Measurements from ENCODE around the gene SLC9B1. TPM values are rescaled to one million over a fixed set of nuclear protein-coding genes. Genes with fewer than 3 reads are reported as not detected.
"Not testable (repeated sequence)": the region's sequence is repeated elsewhere in the genome, so short reads cannot be mapped to it uniquely, and the experiment has no call there.

Gene SLC9B1
- total and polyA plus RNA-seq, 2 of the 8 experiments (the other 6 are each of a cell fraction or from before 2014, with no cell fraction given), result 0.08 to 0.19 TPM

DNA sequence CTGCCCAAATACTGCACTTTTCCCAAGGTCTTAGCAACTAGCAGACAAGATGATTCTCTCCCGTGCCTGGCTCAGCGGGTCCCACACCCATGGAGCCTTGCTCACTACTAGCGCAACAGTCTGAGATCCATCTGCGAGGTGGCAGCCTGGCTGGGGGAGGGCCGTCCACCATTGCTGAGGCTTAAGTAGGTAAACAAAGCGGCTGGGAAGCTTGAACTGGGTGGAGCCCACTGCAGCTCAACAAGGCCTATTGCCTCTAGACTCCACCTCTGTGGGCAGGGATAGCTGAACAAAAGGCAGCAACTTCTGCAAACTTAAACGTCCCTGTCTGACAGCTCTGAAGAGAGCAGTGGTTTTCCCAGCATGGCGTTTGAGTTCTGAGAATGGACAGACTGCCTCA, 99.8 kb downstream of the SLC9B1 start:
- H4K91ac ChIP-seq (replicated peaks; ENCODE audit: insufficient read length, low read length); H3K9ac ChIP-seq (replicated peaks in 1 of 4; ENCODE audit: extremely low read depth in 1 of 4, low read depth in 3 of 4, low read length in 3 of 4); H3K18ac ChIP-seq (ENCODE audit: extremely low read depth, low read length); H2BK120ac ChIP-seq (replicated peaks; ENCODE audit: low read depth, low read length); H4K5ac ChIP-seq (ENCODE audit: insufficient read length, low read depth, low read length); H2AFZ ChIP-seq (ENCODE audit: low read length); H3K79me1 ChIP-seq (ENCODE audit: low read depth, low read length); H3K4me1 ChIP-seq (replicated peaks in 1 of 4; ENCODE audit: control insufficient read depth in 3 of 4, insufficient read depth in 4 of 4, low read length in 3 of 4); H2BK12ac ChIP-seq (ENCODE audit: low read depth, low read length); H4K20me1 ChIP-seq (replicated peaks in 1 of 2; ENCODE audit: control insufficient read depth in 1 of 2, insufficient read depth in 2 of 2, low read length in 2 of 2); H3K4ac ChIP-seq (replicated peaks; ENCODE audit: insufficient read length, low read depth, low read length); H3K56ac ChIP-seq (replicated peaks; ENCODE audit: insufficient read length, low read depth, low read length); H3K23me2 ChIP-seq (ENCODE audit: low read depth, low read length); H2AK5ac ChIP-seq (ENCODE audit: low read depth, low read length); H3K9me3 ChIP-seq (ENCODE audit: insufficient read depth in 2 of 2, low read depth in 1 of 2, low read length in 1 of 2); H3K27ac ChIP-seq (ENCODE audit: low read depth, low read length); CTCF ChIA-PET (ENCODE audit: partially characterized antibody); DNase-seq (ENCODE audit: low read depth in 1 of 2, low spot score in 2 of 2); H3K27me3 ChIP-seq (replicated peaks in 1 of 4; ENCODE audit: control insufficient read depth in 3 of 4, extremely low read depth in 1 of 4, insufficient read depth in 3 of 4, low read length in 3 of 4); H3K36me3 ChIP-seq (ENCODE audit: control insufficient read depth in 2 of 4, insufficient read depth in 4 of 4, low read length in 3 of 4); H3K79me2 ChIP-seq (ENCODE audit: control insufficient read depth in 1 of 2, insufficient read depth in 2 of 2, low read length in 2 of 2); H4K8ac ChIP-seq (ENCODE audit: extremely low read depth, insufficient read depth, low read length); H2BK15ac ChIP-seq (ENCODE audit: low read length); H3K4me2 ChIP-seq (ENCODE audit: insufficient read depth in 1 of 2, low read depth in 2 of 2, low read length in 2 of 2); H2BK20ac ChIP-seq (ENCODE audit: low read length); H3K23ac ChIP-seq (ENCODE audit: insufficient read length); FAIRE-seq; H3K4me3 ChIP-seq (ENCODE audit: extremely low read depth in 1 of 4, insufficient read depth in 2 of 4, low read depth in 3 of 4, low read length in 4 of 4); H3K14ac ChIP-seq (ENCODE audit: insufficient read length); H2BK5ac ChIP-seq (ENCODE audit: low read depth, low read length): not testable (repeated sequence)
- POLR2A ChIA-PET (ENCODE audit: partially characterized antibody), result interaction anchor here (1.4 kb wide), 1 partner anchor 92 kb away, joined by 6 read pairs; the partner anchor contains the start of gene UBE2D3
- WGBS, 2 experiments (ENCODE audit: extremely low coverage in 1 of 2, insufficient coverage in 1 of 2, insufficient read length in 1 of 2, insufficient replicate concordance in 2 of 2, low coverage in 1 of 2, low lambda C conversion rate in 2 of 2, missing lambda C conversion rate in 1 of 2), result 89% methylated on average over 8 of the region's 8 CpGs; no CpG with 5 or more reads in 1 of the 2 experiments

All from H1 (cell line).